ENCODE data around the gene LBR. TPM values are rescaled to one million over a fixed set of nuclear protein-coding genes. Genes with fewer than 3 reads are reported as not detected.

LBR gene
- total RNA-seq, 1 experiment from 2014 or later: 60.9 TPM

DNA sequence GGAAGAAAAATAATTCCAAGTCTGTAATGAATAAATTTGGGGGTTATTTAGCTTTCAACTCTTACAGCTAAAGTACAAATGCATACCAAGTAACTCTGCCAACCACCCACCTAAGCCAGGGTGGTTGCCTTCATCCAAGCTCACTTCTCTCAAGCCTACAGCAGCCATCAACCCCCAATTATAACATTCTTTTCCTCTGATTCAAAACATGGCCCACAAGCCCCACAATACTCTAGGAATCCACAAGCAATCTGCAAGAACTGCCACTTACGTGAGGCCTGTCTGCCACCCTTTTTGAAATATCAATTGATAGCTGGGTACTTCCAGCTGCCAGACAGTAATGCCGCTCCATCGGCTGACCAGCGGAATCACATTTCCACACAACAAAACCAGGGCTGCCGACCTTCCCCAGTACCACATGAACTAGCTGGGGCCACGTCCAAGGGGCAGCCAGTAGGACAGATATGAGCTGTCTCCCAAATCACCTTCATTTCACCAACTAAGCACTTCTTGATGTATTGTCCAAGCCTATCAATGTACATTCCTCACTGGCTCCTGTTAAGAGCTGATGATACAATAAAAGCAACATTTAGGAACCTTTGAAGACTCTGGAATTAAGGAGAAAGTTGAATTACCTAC lies 3.2 kb downstream of the LBR start:
- no peak overlapping the region for H3K23ac ChIP-seq (ENCODE audit: insufficient read length, low read depth, low read length)
- no peak overlapping the region for H2AFZ ChIP-seq (ENCODE audit: low read length)
- Mint-ChIP-seq H3K4me1 (peaks cover 46 to 52% of the 10 kb centered on the region in 2 experiments), H3K27me3 (ENCODE audit: low read depth) (peaks cover 13% of the 10 kb centered on the region), H3K36me3 (ENCODE audit: insufficient read depth in 1 of 3, low read depth in 3 of 3) (peaks cover 2 to 6% (median 5%) of the 10 kb centered on the region in 3 experiments; a peak in 5 of 7 replicates), H3K27ac (0 out of 7 replicates have a peak overlapping the region, but pooled peaks of 2 of the 3 experiments have one; percentile 12 to 34), H3K9me3 (no peaks in the 10 kb centered on the region), H3K4me3 (peak overlapping the region in 1 of 2 experiments; percentile 98; a peak in 2 of 5 replicates)
- H3K79me2 ChIP-seq (ENCODE audit: insufficient read depth, low read length): peaks cover 31% of the 10 kb centered on the region
- TF ChIP-seq, protein P1, sequence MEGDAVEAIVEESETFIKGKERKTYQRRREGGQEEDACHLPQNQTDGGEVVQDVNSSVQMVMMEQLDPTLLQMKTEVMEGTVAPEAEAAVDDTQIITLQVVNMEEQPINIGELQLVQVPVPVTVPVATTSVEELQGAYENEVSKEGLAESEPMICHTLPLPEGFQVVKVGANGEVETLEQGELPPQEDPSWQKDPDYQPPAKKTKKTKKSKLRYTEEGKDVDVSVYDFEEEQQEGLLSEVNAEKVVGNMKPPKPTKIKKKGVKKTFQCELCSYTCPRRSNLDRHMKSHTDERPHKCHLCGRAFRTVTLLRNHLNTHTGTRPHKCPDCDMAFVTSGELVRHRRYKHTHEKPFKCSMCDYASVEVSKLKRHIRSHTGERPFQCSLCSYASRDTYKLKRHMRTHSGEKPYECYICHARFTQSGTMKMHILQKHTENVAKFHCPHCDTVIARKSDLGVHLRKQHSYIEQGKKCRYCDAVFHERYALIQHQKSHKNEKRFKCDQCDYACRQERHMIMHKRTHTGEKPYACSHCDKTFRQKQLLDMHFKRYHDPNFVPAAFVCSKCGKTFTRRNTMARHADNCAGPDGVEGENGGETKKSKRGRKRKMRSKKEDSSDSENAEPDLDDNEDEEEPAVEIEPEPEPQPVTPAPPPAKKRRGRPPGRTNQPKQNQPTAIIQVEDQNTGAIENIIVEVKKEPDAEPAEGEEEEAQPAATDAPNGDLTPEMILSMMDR (conservative IDR thresholded peaks at IDR 0.05): no peak
- no peak overlapping the region for H3K27ac ChIP-seq (ENCODE audit: insufficient read length, low read depth, low read length)
- no peak overlapping the region for H3K9ac ChIP-seq (ENCODE audit: extremely low read depth, insufficient read length, low read length)
- no peak overlapping the region for H2BK12ac ChIP-seq (ENCODE audit: insufficient read length, low read depth, low read length)
- H4K8ac ChIP-seq (replicated peaks; ENCODE audit: insufficient read length, low read depth, low read length): no peak overlapping the region
- H4K20me1 ChIP-seq (ENCODE audit: control insufficient read depth, insufficient read depth, insufficient read length): no peaks in the 10 kb centered on the region
- peaks cover 16% of the 10 kb centered on the region for H3K23me2 ChIP-seq (ENCODE audit: insufficient read length, low read depth, low read length, poor library complexity, severe bottlenecking)
- no peak overlapping the region for H4K91ac ChIP-seq (ENCODE audit: insufficient read length, low read depth, low read length)
- H2BK20ac ChIP-seq (ENCODE audit: low read depth, low read length, poor library complexity, severe bottlenecking): no peak overlapping the region
- no peak overlapping the region for H3K4ac ChIP-seq (ENCODE audit: low read depth, low read length)
- no peak for DNase-seq
- H3K14ac ChIP-seq (ENCODE audit: insufficient read depth, low read length): no peak overlapping the region
- H3K56ac ChIP-seq (ENCODE audit: insufficient read length, low read depth, low read length): no peak overlapping the region
- H3K79me1 ChIP-seq (ENCODE audit: insufficient read depth, low read depth, low read length, poor library complexity, severe bottlenecking): peaks cover 5% of the 10 kb centered on the region
- WGBS (ENCODE audit: extremely low coverage, insufficient read length, low lambda C conversion rate): no CpG with 5 or more reads among the region's 6 CpGs
- no peak overlapping the region for H2BK5ac ChIP-seq (ENCODE audit: insufficient read length, low read length)
- no peak overlapping the region for H2AK5ac ChIP-seq (ENCODE audit: insufficient read length, low read length)
- H3T11ph ChIP-seq (ENCODE audit: low read length): no peak overlapping the region
- H3K27me3 ChIP-seq (ENCODE audit: insufficient read depth, low read length): no peaks in the 10 kb centered on the region
- H3K4me1 ChIP-seq (ENCODE audit: insufficient read depth, low read length): peaks cover 15% of the 10 kb centered on the region; the same call in 1 of the 2 replicates
- no peak overlapping the region for H3K4me2 ChIP-seq (ENCODE audit: insufficient read depth, insufficient read length, low read length)
- H2BK120ac ChIP-seq (ENCODE audit: low read depth, low read length, poor library complexity, severe bottlenecking): no peak overlapping the region
- H3K18ac ChIP-seq (ENCODE audit: insufficient read length, low read depth, low read length): no peak overlapping the region
- no peak overlapping the region for H2BK15ac ChIP-seq (ENCODE audit: low read depth, low read length)
- no peaks in the 10 kb centered on the region for H3K9me3 ChIP-seq (ENCODE audit: control insufficient read depth, low read depth, low read length)
- H4K5ac ChIP-seq (ENCODE audit: insufficient read length, low read depth, low read length): no peak overlapping the region
